Islet precursor cell (in vitro differentiated cells): ENCODE data around the gene CMTM2.
"Not testable (repeated sequence)": the region's sequence is repeated elsewhere in the genome, so short reads cannot be mapped to it uniquely, and the experiment has no call there.

Experiments used
- DNase-seq: peaks from one replicate; pipeline ENCODE4 v3.0.0-alpha.2; 2018

CMTM2 gene

DNA sequence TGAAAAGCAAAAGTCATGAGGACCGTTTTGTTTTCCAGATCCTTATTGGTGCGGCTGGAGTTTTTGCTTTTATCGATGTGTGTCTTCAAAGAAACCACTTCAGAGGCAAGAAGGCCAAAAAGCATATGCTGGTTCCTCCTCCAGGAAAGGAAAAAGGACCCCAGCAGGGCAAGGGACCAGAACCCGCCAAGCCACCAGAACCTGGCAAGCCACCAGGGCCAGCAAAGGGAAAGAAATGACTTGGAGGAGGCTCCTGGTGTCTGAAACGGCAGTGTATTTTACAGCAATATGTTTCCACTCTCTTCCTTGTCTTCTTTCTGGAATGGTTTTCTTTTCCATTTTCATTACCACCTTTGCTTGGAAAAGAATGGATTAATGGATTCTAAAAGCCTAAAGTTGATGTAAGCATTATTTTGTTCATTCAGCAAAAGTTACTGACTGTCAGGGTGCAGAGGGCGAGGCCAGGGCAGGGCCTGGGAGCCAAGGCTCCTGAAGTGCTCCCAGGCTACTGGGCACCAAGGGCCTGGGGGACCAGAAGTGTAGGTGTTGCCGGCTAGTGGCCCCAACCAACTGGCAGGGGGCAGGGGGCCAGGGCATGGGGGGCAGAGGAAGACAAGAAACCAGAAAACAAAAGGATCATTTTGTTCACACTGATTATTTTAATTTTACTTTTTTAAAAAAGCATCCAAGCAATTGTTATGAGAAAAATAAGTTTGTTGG lies 8.8 kb downstream of the CMTM2 start:
- peak; percentile 17 for DNase-seq

DNA sequence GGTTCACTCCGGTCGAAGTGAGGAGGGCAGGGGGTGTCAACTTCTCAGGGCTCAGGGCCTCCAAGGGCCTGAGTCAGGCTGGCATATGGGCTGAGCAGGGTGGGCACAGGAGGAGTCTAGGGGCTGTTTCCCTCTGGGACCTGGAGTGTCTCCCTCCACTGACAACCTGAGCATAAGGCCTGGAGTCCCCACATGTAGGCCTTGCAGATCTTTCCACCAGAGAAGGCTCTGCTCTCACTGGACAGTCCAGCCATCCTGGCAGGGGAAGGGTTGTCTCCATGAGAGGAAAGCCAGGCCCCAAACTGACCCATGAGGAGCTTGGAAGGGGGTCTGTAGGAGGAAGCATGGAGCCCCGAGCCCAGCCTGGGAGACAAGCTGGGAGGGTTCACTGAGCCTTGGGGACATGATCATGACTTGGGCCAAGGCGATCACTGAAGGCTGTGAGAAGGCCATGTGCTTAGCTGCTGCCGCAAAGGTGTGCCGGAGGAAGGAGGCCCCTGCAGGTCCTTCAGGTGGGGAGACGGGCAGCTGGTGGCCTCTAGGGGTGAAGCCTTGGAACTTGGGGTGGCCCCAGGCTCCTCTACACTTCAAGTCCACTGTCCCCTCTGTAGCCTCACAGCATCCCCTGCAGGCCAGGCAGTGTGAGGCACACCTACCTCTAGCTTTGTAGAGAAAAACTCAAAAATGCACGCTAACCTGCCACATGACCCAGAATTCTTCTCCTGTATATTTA lies 9.9 kb downstream of the CMTM2 start:
- no peak for DNase-seq

DNA sequence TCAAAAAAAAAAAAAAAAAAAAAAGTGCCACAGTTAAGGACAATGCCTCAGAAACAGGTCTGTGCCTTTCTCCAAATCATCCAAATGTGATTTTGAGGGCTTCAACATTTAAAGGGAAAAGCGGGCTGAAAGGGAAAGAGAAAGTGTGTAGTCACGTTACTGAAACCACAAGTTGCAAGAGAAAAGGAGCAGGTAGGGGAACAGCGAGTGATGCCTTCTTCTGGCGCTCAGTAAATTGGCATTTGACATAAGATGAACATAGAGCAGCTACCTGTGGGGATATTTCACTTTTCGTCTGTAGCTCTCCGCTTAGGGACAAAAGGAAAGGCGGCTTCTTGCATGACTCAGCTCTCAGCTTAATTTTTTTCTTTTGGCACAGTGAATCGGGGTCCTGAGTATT lies 11.1 kb downstream of the CMTM2 start:
- no peak for DNase-seq

DNA sequence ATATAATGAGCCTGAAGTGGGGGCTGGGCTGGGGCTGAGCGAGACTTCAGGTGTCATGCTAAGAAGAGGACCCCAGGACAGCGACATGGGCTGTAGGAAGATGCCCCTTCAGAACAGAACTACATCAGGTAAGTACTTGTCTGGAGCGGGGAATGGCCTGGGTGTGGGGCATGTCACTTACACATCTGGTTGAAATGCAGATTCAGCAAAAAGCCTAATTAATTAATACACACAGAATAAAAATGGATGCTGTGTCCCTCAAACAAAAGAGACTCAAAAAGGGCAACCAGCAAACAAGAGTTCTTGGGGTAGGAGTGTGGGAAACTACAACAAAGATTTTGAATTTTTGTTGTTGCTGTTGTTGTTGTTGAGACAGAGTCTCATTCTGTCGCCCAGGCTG lies 11.8 kb downstream of the CMTM2 start:
- no peak for DNase-seq

DNA sequence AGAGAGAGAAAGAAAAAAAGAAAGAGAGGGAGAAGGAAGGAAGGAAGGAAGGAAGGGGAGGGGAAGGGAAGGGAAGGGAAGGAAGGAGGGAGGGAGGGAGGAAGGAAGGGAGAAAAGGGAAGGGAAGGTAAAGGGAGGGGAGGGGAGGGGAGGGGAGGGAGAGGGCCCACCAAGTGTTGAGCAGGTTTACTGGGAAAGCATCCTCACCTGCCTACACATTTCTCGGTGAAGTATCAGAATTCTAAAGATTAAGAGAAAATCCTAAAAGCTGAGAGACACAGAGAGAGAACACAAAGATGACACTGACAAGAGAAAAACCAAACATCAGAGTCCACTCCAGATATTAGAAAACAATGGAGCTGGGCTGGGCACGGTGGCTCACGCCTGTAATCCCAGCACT lies 13.0 kb downstream of the CMTM2 start:
- DNase-seq: no peak

DNA sequence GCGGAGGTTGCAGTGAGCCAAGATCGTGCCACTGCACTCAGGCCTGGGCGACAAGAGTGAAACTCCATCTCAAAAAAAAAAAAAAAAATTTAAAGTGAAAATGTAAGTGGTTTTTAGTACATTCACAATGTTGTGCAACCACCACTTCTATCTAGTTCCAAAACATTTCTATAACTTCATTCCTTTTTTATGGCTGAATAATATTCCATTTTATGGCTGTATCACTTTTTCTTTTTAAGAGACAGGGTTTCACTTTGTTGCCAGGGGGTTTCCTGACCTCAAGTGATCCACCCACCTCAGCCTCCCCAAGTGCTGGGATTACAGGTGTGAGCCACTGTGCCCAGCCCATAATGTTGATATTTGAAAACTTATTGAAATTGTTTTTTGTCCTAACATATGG lies 13.6 kb downstream of the CMTM2 start:
- DNase-seq: no peak

DNA sequence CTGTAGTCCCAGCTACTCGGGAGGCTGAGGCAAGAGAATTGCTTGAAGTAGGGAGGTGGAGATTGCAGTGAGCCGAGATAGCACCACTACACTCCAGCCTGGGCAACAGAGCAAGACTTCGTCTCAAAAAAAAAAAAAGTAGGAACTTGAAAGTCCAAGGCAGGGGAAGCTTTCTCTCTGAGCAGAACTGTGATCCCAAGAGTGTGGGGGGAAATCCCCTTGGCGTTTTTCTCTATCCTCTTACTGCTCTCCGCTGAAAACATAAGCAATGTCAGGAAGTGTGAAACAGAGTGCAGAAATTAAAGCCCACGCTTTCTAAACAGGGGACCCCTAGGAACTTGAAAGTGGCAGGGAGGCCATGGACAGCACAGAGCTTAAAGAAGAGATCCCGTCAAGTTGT lies 15.5 kb downstream of the CMTM2 start:
- DNase-seq: no peak

DNA sequence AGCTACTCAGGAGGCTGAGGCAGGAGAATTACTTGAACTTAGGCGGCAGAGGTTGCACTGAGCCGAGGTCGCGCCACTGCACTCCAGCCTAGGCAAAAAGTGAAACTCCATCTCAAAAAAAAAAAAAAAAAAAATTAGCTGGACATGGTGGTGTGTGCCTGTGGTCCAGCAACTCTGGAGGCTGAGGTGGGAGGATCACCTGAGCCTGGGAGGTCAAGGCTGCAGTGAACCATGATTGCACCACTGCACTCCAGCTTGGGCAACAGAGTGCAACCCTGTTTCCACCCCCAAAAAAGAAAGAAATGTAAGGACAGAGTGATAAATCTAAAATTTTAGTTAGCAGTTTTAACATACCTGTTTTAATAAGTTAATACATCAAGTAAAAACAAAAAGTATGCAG lies 17.3 kb downstream of the CMTM2 start:
- DNase-seq: not testable (repeated sequence)

DNA sequence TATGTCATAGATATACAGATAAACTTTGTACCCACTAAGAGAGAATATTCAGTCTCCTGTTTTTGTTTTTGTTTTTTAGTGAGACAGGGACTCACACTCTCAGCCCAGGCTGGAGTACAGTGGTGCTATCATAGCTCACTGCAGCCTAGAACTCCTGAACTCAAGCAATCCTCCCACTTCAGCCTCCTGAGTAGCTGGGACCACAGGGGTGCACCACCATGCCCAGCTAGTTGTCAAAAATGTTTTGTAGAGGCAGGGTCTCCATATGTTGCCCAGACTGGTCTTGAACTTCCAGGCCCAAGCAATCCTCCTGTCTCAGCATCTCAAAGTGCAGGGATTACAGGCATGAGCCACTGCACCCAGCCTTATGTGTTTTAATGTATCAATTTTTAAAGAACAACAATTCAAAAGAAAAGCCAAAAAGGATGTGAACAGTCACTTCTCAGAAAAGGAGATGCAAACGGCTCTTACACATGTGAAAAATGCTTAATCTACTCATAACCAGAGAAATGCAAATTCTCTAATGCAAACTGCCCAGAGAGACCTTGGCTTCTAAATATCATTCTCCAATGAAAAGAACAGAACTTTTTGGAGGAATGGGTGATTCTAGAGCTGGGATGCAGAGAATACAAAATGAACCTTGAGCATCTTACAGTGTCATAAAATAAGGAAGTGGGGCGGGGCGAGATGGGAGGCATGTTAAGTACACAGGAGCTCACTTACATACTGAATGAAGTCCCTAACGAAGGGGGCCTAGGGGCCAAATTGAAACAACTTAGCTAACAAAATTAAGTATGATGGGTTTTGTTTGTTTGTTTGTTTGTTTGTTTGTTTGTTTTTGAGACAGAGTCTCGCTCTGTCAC lies 18.0 kb downstream of the CMTM2 start:
- DNase-seq: no peak

DNA sequence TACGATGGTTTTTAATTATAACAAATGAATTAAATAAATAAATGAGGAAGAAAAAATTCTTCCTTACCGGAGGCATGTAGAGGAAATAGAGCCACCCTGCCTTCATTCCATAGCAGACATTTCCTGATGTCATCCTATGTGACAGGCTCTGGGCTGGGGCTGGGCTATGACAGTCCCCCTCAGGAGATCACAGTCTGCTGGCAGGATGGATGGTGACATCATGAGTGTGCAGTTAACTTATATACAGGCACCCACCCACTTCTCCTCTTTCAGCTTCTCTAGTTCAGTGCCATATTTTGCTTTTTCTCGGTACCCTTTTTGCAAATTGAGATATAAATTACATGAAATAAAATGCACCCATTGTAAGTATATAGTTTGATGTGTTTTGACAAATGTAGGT lies 18.8 kb downstream of the CMTM2 start:
- no peak for DNase-seq

DNA sequence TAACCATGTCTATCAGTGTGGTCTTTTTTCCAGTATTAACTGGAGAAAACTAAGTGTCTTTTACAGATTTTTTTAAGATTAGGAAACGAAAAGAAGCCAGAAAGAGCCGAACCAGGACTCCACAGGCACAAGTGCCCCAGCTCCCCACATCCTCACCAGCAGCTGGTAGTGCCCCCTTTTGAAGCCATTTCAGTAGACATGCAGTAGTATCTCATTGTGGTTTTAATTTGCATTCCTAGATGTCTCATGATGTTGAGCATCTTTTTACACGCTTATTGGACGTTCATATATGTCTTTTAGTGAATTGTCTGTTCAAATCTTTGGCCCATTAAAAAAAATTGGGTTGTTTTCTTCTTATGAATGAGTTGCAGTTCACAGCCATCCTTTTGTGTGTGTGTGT lies 20.5 kb downstream of the CMTM2 start:
- no peak for DNase-seq

DNA sequence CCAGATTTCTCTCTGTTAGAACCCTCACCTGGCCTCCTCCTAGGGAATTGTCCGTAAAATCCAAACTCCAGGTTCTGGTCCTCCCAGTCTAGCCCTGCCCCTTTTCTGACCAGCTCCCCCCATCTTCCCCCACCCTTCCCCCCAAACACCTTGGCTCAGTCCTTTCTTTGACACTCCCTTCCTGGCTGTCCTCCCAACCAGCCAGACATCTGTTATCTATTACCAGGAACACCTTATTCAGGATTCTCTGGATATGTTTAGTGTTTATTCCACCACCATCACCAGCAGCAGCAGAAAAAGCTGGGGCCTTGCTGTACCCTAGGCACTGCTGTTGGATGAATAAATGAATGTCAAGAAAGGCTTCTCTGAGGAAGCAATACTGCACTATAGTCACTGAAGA lies 21.2 kb downstream of the CMTM2 start:
- DNase-seq: no peak

DNA sequence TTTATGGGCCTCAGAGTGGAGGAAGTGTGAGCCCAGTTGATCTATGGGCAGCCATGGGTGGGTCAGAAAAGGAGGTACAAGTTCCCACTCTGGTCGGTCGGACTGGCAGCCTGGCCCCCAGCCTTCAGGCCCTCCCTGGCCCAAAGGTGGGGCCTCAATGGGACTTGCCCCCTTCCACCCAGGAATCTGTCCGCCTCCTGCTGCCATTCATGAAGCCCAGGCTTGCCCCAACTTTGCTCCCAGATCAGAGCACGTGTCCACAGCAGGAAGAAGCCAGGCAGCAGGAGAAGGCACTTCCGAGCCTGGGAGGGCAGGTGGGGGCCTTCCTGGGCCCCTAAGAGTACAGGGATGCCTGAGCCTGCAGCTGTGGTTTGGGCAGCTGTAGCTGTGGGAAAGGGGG lies 22.2 kb downstream of the CMTM2 start:
- no peak for DNase-seq

DNA sequence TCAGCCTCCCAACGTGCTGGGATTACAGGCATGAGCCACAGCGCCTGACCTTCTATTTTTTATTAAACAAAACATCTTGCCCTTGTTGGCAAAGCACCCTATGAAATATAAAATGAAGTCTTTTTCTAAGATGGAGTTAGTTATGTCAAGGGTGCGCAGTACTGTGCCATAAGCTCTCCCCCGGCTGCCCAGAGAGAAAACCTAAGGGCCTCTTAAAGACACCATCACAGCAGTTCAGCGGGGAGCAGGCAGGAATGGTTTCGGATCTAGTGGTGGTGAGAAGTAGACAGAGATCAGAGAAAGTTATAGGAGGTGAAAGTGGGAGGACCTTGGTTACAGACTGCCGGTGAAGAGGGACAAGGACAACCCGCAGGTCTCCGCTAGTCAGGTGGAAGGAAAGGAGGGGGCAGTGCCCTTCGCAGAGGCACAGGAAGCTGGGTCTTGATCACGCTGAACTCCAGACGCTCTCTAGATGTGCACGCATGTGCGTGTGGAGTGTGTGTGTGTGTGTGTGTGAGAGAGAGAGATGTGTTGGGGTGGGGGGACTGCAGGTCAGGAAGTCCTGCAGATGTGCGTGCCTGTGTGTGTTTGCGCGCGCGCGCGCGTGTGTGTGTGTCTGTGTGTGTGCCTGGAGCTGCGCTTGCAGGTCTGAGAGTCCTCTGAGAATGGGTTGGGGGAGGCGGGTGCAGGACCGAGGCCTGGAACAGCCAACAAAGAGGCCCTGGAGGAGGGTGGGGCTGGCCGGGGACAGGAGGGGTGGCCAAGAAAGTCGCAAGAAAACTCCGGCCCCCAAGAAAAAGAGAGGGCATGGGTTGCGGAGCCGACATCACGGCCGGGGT lies 24.5 kb downstream of the CMTM2 start:
- no peak for DNase-seq

DNA sequence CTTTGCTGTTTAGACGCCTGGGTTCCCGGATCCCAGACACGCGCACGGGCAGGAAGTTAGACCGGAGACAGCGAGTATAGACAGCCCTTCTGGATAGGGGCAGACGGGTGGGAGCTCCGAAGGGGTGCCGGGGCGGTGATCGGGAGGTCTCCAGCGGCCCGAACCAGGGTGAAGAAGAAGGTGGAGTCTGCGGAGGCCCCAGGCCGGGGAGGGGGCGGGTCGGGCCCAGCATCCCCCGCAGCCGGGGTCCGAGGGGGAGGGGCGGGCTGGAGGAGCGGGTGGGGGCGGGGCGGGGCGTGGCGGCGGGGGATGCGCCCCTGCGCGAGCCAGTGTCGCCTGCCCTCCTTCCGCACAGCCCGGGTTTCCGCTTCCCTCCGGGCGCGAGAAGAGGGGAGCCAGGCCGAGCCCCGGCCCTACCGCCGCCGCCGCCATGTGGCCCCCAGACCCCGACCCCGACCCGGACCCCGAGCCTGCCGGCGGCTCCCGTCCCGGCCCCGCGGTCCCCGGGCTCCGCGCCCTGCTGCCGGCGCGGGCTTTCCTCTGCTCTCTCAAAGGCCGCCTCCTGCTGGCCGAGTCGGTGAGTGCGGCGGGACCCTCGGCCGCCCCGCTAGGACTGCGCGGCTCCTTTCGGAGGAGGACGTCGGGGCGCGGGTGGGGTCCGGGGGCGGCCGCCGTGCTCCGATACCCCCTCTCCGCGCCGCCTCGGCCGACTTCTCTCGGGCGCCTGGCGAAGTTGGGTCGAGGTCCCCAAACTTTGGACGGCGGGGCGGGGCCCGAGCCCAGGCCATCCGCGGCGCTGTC lies 25.3 kb downstream of the CMTM2 start, which contains the start of gene CMTM3:
TSS of gene CMTM3 (plus strand) at position 329 of the 801 bp plus-strand sequence. CDS start at position 431, 102 bp downstream.
- DNase-seq: peak; percentile 91

DNA sequence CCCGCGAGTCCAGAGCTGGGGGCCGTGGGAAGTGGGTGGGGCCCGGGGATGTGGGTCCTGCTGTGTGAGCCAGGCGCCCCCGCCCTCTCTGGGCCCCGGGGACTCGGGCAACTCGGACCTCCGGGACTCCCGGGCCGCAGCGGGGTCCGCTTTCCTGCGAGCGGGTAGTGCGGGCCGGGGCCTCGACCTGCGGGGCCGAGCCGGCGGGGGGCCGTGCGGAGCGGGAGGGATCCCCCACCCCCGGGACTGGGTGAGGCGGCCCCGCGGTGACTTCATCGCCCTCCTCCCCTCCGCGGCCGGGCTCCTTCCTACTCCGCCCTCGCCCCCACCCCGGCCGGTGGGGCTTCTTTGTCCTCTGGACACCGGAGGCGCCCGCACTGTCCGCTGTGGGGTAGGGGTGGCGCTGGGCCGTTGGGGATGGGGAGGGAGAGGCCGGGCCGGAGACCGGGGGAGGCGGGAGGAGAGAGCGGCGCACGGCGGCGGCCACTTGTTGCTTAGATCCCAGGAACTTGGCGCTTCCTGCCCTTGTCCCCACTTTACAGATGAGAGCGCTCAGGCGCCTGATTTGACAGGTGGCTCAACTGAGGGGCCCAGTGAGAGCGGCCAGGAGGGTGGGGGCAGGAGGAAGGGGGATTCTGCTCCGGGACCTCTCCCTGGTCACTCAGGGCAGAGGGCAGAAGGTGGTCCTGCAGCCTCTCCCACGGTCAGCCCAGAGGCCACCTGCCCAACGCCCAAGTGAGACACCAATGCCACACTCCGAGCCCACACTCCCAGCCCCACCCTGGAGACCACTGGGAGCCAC lies 26.1 kb downstream of the CMTM2 start:
- peak; percentile 73 for DNase-seq

DNA sequence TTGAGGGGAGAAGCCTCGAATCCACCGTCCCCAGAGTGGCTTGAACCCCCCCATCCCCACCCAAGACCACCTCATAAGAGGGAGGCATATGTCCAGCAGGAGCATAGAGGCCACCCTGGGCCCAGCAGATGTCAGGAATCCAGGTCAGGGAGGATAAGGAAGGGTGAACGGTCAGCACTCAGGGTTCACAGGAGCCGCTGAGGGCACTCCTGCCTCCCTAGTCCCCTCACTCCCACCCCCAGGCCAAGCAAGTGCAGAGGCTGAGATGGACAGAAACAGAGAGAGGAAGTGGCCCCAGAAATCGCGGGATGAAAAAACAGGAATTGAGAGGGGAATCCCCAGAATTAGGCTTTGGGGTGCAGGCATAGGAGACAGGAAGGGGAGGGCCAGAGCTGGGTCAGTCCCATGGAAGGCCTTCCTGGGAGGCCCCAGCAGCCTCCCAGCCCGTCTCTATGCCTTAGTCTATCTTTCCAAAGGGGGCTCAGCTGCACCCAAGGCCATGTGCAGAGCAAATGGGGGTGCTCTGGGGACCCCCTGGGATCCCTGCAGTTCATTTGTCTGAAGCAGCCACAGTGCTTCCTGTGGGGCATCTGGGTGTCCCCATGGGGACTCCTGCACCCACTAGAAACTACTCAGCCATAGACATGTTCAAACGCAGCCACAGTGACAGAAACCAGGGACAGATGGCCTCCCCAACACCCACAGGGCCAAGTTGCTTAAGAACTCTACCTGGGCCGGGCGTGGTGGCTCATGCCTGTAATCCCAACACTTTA lies 26.9 kb downstream of the CMTM2 start:
- no peak for DNase-seq

DNA sequence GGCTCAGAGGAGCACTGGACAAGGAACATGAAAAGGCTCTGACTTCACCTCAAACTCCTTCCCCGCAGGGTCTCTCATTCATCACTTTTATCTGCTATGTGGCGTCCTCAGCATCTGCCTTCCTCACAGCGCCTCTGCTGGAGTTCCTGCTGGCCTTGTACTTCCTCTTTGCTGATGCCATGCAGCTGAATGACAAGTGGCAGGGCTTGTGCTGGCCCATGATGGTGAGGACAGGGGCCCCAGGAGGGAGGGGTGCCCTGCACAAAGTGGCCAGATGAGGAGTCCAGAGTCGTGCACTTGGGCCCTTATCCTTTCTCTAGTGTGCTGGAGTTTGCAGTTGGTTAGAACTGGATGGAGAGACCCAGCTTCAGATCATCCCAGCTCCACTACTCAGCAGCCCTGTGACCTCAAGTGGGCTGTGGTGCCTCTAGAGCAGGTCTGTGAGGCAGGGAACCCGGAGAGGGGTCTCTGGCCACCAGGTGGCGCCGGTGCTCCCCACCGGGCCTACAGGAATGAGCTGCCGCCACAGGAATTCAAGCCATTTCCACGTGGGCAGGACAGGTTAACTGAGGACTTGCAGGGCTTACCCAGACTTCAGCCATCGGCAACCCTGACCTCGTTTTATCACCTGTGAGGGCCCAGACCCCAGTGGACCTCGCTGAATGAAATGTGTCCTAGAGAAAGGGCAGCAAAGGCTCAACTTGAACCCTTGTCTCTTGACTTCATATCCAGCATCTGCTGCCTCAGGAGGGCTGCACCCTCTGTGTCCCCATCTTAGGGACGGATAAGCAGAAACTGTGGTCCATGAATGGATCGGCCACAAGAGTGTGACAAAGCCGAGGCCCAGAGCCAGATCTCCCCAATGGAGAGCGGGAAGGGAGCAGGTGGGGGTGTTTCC lies 29.2 kb downstream of the CMTM2 start:
- peak; percentile 98 for DNase-seq

DNA sequence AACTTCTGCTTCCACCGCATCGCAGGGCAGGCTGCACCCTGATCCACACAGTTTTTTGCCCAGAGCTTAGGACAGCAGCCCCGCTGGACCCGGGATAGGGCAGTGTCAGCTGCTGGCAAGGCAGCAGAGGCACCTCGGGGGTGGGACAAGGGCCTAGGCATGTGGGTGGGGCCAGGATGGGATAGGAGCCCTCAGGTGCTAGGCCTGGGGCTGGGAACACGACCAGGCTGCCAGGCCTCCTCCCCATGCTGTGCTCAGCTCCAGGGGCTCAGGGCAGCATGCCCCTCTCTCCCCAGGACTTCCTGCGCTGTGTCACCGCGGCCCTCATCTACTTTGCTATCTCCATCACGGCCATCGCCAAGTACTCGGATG lies 29.9 kb downstream of the CMTM2 start:
- DNase-seq: no peak
